Fibroblast of lung (primary cell): ENCODE data around the gene GNPTAB.

Experiments used
- CTCF ChIP-seq, 2 donors: IDR thresholded peaks in 1 of 2; conservative IDR thresholded peaks in 1 of 2; 1 replicate in 1 of 2; 2 replicates in 1 of 2; pipeline ENCODE4 v1.5.1; 2011 to 2012; ENCODE audit warnings: low read length in 2 of 2, control low read depth in 1 of 2, inconsistent platforms in 1 of 2, low read depth in 1 of 2, mild to moderate bottlenecking in 1 of 2
- EZH2 ChIP-seq: IDR thresholded peaks from 2 replicates; pipeline ENCODE4 v1.5.1; 2012; ENCODE audit warnings: low read length, control low read depth, mild to moderate bottlenecking; ENCODE audit errors: missing control alignments

- no peak for TF ChIP-seq EZH2
- peak; percentile 84 to 87 for TF ChIP-seq CTCF (conservative IDR thresholded peaks at IDR 0.05 in 1 of 2, IDR thresholded peaks at IDR 0.05 in 1 of 2; ENCODE audit: low read depth in 1 of 2, low read length in 2 of 2)
Observed at GRCh38 chr12:101839324-101840283, 8.8 kb upstream of the GNPTAB start.
